ENCODE measurements around the gene GRM4.

GRM4 gene

DNA sequence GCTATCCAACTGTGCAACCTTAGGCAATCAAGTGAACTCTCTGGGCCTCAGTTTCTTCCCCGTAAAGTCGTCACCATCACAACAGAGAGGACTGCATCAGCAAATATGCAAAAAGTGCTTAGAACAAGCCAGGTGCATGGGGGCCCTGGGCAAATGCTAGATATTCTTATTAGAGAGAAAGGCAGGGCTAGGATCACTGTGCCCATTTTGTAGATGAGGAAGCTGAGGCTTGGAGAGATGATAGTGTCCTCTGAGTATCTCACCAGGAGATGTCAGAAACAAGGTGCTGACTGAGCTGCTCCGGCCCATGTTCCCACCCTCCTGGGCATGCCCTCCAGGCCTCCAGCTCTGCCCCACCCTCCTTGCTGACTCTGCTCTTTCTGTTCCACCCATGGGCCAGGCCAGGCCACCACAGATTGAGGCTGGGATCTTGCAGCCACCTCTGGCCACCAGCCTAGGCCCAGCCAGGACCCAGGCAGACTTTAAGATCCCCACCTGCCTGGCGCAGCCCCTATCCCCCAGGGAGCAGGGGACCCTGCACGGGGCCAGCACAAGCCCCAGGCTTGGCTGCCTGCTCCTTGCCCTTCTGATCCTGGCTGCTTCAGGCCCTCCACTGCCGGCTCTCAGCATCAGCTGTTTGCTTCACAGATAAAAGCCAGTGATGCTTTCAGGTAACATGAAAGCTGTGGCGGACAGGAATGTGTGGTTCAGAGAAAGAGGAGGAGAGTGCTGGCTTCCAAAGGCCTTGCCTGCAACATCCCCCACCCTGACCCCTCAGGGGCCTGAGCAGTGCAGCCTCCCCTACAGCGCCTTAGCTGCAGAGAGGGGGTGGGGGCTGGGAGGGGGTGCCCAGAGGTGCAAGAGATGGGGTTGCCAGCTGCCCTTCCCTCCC, 47.6 kb downstream of the GRM4 start:
- DNase-seq (ENCODE audit: insufficient read length, low spot score): no peak
- FAIRE-seq: no peak
- TF ChIP-seq, protein P1, sequence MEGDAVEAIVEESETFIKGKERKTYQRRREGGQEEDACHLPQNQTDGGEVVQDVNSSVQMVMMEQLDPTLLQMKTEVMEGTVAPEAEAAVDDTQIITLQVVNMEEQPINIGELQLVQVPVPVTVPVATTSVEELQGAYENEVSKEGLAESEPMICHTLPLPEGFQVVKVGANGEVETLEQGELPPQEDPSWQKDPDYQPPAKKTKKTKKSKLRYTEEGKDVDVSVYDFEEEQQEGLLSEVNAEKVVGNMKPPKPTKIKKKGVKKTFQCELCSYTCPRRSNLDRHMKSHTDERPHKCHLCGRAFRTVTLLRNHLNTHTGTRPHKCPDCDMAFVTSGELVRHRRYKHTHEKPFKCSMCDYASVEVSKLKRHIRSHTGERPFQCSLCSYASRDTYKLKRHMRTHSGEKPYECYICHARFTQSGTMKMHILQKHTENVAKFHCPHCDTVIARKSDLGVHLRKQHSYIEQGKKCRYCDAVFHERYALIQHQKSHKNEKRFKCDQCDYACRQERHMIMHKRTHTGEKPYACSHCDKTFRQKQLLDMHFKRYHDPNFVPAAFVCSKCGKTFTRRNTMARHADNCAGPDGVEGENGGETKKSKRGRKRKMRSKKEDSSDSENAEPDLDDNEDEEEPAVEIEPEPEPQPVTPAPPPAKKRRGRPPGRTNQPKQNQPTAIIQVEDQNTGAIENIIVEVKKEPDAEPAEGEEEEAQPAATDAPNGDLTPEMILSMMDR (IDR thresholded peaks at IDR 0.05; ENCODE audit: insufficient read depth, missing control alignments): no peak

DNA sequence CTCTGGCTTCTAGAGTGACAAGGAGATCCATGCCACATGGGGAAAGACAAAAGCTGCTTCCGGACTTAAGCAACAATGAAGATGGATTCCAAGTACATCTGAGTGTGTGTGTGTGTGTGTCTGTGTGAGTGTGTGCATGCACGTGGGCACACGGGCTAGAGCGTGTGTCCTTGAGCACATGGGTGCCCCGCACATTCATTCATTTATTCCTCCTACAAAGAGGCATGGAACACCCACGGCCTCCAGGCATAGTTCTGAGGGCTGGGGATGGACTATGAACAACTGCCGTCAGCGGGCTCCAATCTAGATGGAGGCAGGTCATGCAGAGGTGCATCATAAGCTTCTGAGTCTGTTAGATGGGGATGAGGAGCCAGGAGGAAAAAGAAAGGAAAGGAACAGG, 49.1 kb downstream of the GRM4 start:
- TF ChIP-seq, protein P1 (IDR thresholded peaks at IDR 0.05; ENCODE audit: insufficient read depth, missing control alignments): no peak
- no peak for DNase-seq (ENCODE audit: insufficient read length, low spot score)
- no peak for FAIRE-seq

DNA sequence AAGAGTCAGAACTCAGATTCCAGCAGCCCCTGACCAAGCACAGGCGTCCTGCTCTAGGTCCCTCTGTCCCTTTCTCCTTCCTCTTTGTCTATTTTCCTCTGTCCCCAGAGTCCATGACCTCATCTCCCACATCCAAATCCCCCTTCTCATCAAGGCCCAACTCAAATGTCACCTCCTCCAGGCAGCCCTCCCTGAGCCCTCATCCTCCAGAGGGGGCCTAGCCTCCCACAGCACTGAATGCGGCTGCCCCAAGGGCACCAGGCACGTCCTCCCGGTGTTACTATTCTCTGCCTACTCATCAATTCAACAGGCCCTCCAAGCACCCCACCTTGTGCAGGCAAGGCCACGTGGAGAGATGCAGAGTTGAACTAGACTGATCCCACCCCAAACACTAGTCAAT, 49.7 kb downstream of the GRM4 start:
- FAIRE-seq: no peak

DNA sequence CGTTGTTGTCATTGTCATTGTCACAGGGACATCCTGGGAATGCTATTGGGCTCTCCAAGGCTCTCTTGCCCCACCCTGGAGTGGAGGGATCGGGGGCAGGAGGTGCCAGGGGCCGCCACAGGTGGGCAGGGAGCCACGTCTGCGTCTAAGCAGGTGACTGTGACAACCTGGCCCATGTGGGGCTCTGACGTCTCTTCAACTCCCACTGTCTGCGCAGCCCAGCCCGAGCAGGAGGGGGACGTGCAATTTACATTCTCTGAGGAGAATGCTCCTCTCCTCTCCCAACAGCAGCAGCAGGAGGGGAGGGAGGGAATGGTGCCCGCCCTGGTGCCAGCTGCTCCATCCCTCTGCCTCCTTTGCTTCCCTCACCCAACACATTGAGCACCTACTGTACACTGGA, 50.1 kb downstream of the GRM4 start:
- no peak for FAIRE-seq

More for the DNA sequence above, 49.7 kb downstream of the GRM4 start:
- TF ChIP-seq, protein P1 (IDR thresholded peaks at IDR 0.05; ENCODE audit: insufficient read depth, missing control alignments): no peak
- DNase-seq (ENCODE audit: insufficient read length, low spot score): no peak

DNA sequence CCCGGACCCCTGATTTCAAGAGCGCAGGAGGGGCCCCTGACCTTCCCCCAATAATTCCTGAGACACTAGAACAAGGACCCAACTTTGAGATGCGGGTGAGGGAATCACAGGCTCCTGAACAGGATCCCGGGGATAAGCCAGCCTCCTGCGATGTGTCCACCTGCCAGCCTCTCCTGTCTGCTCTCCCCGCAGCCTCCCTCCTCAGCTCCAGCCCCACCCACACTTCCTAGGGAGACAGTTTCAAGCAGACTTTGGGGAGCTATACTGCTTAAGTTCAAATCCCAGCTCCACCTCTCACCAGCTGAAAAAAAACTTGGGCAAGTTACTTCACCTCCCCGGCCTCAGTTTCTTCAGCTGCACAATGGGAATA, 50.8 kb downstream of the GRM4 start:
- DNase-seq (ENCODE audit: insufficient read length, low spot score): no peak
- FAIRE-seq: no peak
- TF ChIP-seq, protein P1 (IDR thresholded peaks at IDR 0.05; ENCODE audit: insufficient read depth, missing control alignments): no peak

More for the DNA sequence above, 50.1 kb downstream of the GRM4 start:
- TF ChIP-seq, protein P1 (IDR thresholded peaks at IDR 0.05; ENCODE audit: insufficient read depth, missing control alignments): no peak
- no peak for DNase-seq (ENCODE audit: insufficient read length, low spot score)

DNA sequence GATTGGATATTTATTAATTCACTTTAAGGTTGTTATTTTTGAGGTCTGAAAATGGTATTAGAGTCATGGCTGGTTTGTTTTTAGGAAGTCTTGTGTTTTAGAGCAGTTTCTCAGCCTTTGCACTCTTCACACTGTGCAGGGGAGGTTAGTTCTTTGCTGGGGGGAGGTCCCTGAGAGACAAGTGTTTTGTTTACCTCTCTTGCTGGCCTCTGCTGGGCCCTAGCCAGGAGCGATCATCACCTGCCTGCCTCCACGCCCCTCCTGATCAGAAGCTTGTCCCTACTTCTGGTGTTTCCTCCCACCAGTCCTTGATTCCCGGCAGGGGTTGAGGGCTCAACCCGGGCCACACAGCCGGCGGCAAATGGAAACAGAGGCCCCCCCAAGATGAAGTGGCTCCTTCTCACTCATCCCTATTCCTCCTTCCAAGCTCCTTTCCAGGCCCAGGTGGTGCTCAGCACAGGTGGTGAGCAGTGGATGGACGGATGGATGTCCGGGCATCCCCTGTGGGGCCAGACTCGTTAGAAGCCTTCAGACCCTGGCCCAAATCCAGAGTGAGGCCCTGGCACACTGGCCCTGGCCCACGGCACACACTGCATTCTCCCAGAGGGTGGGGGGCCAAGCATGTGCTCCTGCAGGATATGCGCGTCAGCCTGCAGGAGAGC, 51.3 kb downstream of the GRM4 start:
- TF ChIP-seq, protein P1 (IDR thresholded peaks at IDR 0.05; ENCODE audit: insufficient read depth, missing control alignments): no peak
- FAIRE-seq: no peak
- DNase-seq (ENCODE audit: insufficient read length, low spot score): no peak

Measured in D721Med (cell line).